NK-92 treated with Interleukin-12 subunit alpha and Interleukin-12 subunit beta, amount 100 ng/mL, for 24 hours (cell line): ENCODE results near the gene LRRC75A.
"Not testable (repeated sequence)": the region's sequence is repeated elsewhere in the genome, so short reads cannot be mapped to it uniquely, and the experiment has no call there.

Experiments used
- DNase-seq: peaks from one replicate; lab custom pipeline; 2025; lab: John Stamatoyannopoulos, UW

Gene LRRC75A

GRCh38 chr17:16471295-16471694 lies 20.7 kb downstream of the LRRC75A start:
- DNase-seq: no peak

GRCh38 chr17:16470265-16470664 lies 21.7 kb downstream of the LRRC75A start:
- no peak for DNase-seq

GRCh38 chr17:16468428-16468992 lies 23.5 kb downstream of the LRRC75A start:
- DNase-seq: no peak

GRCh38 chr17:16467886-16468285 lies 24.1 kb downstream of the LRRC75A start:
- DNase-seq: no peak

GRCh38 chr17:16467044-16467443 lies 24.9 kb downstream of the LRRC75A start:
- no peak for DNase-seq

GRCh38 chr17:16466407-16466806 lies 25.6 kb downstream of the LRRC75A start:
- DNase-seq: no peak

GRCh38 chr17:16465861-16466338 lies 26.1 kb downstream of the LRRC75A start:
- no peak for DNase-seq

- DNase-seq: no peak
Observed at GRCh38 chr17:16465052-16465312, 27.0 kb downstream of the LRRC75A start.

GRCh38 chr17:16464303-16465051 lies 27.5 kb downstream of the LRRC75A start:
- no peak for DNase-seq

GRCh38 chr17:16463358-16464302 lies 28.4 kb downstream of the LRRC75A start:
- DNase-seq: no peak

GRCh38 chr17:16462070-16462864 lies 29.7 kb downstream of the LRRC75A start:
- DNase-seq: no peak

- DNase-seq: no peak
Observed at GRCh38 chr17:16461606-16461866, 30.5 kb downstream of the LRRC75A start.

- DNase-seq: no peak
Observed at GRCh38 chr17:16460796-16461605, 31.0 kb downstream of the LRRC75A start.

GRCh38 chr17:16459855-16460550 lies 32.0 kb downstream of the LRRC75A start:
- DNase-seq: no peak

GRCh38 chr17:16459271-16459670 lies 32.7 kb downstream of the LRRC75A start:
- no peak for DNase-seq

- DNase-seq: no peak
Observed at GRCh38 chr17:16456742-16457316, 35.2 kb downstream of the LRRC75A start.

- DNase-seq: no peak
Observed at GRCh38 chr17:16455997-16456741, 35.8 kb downstream of the LRRC75A start.

- no peak for DNase-seq
Observed at GRCh38 chr17:16453493-16453851, 38.5 kb downstream of the LRRC75A start.

GRCh38 chr17:16452268-16452667 lies 39.7 kb downstream of the LRRC75A start:
- DNase-seq: not testable (repeated sequence)

- DNase-seq: no peak
Observed at GRCh38 chr17:16450028-16450427, 42.0 kb downstream of the LRRC75A start.
